RWPE2 (cell line): Measurements from ENCODE around the gene BORCS5.
"Not testable (repeated sequence)": the region's sequence is repeated elsewhere in the genome, so short reads cannot be mapped to it uniquely, and the experiment has no call there.

Experiments
- ATAC-seq: fragments of 200-7000 bp; cut with Tn5 transposase; 3 replicates; pipeline ENCODE4 v1.9.1; 2021; ENCODE audit warnings: low read depth
- DNase-seq: peaks from one replicate; pipeline ENCODE4 v3.0.0-alpha.2; 2020; ENCODE audit warnings: low spot score
- H3K27ac ChIP-seq: fragments of 450-650 bp; 2 replicates; pipeline ENCODE4 v1.5.1; 2017; ENCODE audit warnings: mild to moderate bottlenecking; ENCODE audit not compliant: poor library complexity, severe bottlenecking
- H3K27me3 ChIP-seq: fragments of 250-450 bp; sonication (Bioruptor Pico); 2 replicates; pipeline ENCODE4 v1.5.1; 2021; ENCODE audit warnings: mild to moderate bottlenecking, moderate library complexity; ENCODE audit not compliant: insufficient read depth, poor library complexity, severe bottlenecking
- H3K36me3 ChIP-seq: fragments of 250-450 bp; sonication (Bioruptor Pico); 2 replicates; pipeline ENCODE4 v1.5.1; 2020; ENCODE audit warnings: low read depth, mild to moderate bottlenecking, moderate library complexity
- H3K4me1 ChIP-seq: fragments of 250-450 bp; sonication (Bioruptor Pico); 2 replicates; pipeline ENCODE4 v1.5.1; 2021; ENCODE audit warnings: mild to moderate bottlenecking, moderate library complexity; ENCODE audit not compliant: insufficient read depth, poor library complexity, severe bottlenecking
- H3K4me3 ChIP-seq: fragments of 250-450 bp; sonication (Bioruptor Pico); 2 replicates; pipeline ENCODE4 v1.5.1; 2021; ENCODE audit warnings: mild to moderate bottlenecking, moderate library complexity; ENCODE audit not compliant: severe bottlenecking
- H3K9me3 ChIP-seq: fragments of 250-450 bp; sonication (Bioruptor Pico); 2 replicates; pipeline ENCODE4 v1.5.1; 2021; ENCODE audit warnings: mild to moderate bottlenecking, moderate library complexity; ENCODE audit not compliant: severe bottlenecking
- TF ChIP-seq, protein P1 (sequence below): fragments of 450-650 bp; IDR thresholded peaks from one replicate; pipeline ENCODE4 v1.5.1; 2017; ENCODE audit warnings: mild to moderate bottlenecking, moderate library complexity; ENCODE audit not compliant: poor library complexity, severe bottlenecking

BORCS5 gene

DNA sequence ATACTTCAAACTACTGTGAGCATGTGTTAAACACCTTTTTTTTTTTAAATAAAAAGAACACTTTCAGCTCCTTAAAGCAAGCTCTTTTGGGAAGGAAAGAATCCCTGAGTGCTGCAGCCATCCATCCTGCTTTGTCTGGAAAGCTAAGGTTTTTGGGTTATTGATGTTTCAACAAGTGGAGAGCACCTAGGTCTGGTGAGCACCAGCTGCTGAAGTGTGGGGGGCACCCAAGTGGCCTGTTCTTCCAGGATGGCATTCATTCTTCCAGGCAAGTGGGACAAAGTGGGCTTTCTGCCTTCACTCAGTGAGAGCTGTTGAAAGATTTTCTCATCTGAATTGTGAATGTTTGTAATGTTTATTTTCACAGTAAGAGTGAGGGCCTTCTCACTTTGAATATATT is 49.9 kb downstream of the BORCS5 start:
- Histone ChIP-seq H3K27me3 (no peaks in the 10 kb centered on the region), H3K9me3 (no peaks in the 10 kb centered on the region), H3K4me1 (no peaks in the 10 kb centered on the region), H3K27ac (no peak overlapping the region), H3K4me3 (no peak overlapping the region), H3K36me3 (no peaks in the 10 kb centered on the region)
- TF ChIP-seq, protein P1, sequence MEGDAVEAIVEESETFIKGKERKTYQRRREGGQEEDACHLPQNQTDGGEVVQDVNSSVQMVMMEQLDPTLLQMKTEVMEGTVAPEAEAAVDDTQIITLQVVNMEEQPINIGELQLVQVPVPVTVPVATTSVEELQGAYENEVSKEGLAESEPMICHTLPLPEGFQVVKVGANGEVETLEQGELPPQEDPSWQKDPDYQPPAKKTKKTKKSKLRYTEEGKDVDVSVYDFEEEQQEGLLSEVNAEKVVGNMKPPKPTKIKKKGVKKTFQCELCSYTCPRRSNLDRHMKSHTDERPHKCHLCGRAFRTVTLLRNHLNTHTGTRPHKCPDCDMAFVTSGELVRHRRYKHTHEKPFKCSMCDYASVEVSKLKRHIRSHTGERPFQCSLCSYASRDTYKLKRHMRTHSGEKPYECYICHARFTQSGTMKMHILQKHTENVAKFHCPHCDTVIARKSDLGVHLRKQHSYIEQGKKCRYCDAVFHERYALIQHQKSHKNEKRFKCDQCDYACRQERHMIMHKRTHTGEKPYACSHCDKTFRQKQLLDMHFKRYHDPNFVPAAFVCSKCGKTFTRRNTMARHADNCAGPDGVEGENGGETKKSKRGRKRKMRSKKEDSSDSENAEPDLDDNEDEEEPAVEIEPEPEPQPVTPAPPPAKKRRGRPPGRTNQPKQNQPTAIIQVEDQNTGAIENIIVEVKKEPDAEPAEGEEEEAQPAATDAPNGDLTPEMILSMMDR: no peak
- DNase-seq (no peak), ATAC-seq (no peak)

DNA sequence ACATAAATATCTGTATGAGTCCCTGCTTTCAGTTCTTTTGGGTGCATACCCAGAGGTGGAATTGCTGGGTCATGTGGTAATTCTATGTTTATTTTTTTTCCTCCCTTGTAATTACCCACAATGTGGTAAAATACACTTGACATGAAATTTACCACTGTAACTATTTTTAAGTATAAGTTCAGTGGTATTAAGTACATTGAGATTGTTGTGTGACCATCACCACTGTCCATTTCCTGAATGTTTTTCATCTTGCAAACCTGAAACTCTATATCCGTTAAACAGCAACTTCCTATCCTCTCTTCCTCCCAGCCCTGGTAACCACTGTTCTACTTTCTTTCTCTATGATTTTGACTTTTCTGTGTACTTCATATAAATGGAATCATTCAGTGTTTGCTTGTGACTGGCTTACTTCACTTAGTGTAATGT is 51.4 kb downstream of the BORCS5 start:
- no peaks in the 10 kb centered on the region for H3K36me3 ChIP-seq
- H3K27me3 ChIP-seq: no peaks in the 10 kb centered on the region
- H3K4me3 ChIP-seq: no peak overlapping the region
- H3K27ac ChIP-seq: no peak overlapping the region
- no peak for ATAC-seq
- H3K9me3 ChIP-seq: no peaks in the 10 kb centered on the region
- TF ChIP-seq, protein P1: no peak
- no peak for DNase-seq
- H3K4me1 ChIP-seq: no peaks in the 10 kb centered on the region

DNA sequence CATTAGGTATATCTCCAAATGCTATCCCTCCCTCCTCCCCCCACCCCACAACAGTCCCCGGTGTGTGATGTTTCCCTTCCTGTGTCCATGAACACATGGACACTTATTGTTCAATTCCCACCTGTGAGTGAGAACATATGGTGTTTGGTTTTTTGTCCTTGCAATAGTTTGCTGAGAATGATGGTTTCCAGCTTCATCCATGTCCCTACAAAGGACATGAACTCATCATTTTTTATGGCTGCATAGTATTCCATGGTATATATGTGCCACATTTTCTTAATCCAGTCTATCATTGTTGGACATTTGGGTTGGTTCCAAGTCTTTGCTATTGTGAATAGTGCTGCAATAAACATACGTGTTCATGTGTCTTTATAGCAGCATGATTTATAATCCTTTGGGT is 52.5 kb downstream of the BORCS5 start:
- not testable (repeated sequence) for H3K27ac ChIP-seq, H3K27me3 ChIP-seq, ATAC-seq, H3K36me3 ChIP-seq, H3K9me3 ChIP-seq, H3K4me1 ChIP-seq, H3K4me3 ChIP-seq, DNase-seq

DNA sequence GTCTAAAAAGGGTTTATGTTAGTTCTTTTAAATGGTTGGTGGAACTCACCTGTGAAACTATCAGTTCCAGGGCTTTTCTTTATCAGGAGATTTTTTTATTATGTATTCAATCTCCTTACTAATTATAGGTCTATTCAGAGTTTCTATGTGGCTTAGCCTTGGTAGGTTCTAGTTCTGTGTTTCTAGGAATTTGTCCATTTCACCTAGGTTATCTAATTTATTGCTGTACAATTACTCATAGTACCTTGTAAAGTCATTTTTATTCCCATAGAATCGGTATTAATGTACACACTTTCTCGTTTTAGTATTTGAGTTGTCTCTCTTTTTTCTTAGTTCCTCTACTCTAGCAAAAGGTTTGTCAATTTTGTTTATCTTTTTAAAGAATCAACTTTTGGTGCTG is 59.0 kb downstream of the BORCS5 start:
- ATAC-seq: no peak
- H3K4me3 ChIP-seq: no peak overlapping the region
- H3K9me3 ChIP-seq: no peaks in the 10 kb centered on the region
- no peak overlapping the region for H3K27ac ChIP-seq
- H3K27me3 ChIP-seq: no peaks in the 10 kb centered on the region
- TF ChIP-seq, protein P1: no peak
- no peak for DNase-seq
- H3K4me1 ChIP-seq: no peaks in the 10 kb centered on the region
- H3K36me3 ChIP-seq: no peaks in the 10 kb centered on the region

DNA sequence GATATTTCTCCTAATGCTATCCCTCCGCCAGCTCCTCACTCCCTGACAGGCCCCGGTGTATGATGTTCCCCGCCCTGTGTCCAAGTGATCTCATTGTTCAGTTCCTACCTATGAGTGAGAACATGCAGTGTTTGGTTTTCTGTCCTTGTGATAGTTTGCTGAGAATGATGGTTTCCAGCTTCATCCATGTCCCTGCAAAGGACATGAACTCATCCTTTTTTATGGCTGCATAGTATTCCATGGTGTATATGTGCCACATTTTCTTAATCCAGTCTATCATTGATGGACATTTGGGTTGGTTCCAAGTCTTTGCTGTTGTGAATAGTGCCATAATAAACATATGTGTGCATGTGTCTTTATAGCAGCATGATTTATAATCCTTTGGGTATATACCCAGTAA is 62.3 kb downstream of the BORCS5 start:
- H3K9me3 ChIP-seq, DNase-seq, H3K27ac ChIP-seq, H3K36me3 ChIP-seq, H3K27me3 ChIP-seq, H3K4me3 ChIP-seq, ATAC-seq, H3K4me1 ChIP-seq: not testable (repeated sequence)

DNA sequence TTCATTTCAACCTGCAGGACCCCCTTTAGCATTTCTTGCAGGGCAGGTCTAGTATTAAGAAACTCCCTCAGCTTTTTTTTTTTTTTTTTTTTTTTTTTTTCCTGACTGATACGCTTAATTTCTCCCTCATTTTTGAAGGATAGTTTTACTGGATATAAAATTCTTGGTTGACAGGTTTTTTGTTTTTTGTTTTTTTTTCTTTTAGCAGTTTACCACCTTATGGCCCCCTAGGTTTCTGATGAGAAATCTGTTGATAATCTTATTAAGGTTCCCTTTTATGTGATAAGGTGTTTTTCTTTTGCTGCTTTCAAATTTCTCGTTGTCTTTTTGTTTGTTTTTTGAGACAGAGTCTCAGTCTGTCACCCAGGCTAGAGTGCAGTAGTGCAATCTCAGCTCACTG is 66.5 kb downstream of the BORCS5 start:
- ATAC-seq (no peak), DNase-seq (no peak)
- H3K9me3 ChIP-seq: no peaks in the 10 kb centered on the region
- peaks cover 2% of the 10 kb centered on the region for H3K4me1 ChIP-seq
- no peaks in the 10 kb centered on the region for H3K27me3 ChIP-seq
- H3K4me3 ChIP-seq: no peak overlapping the region
- H3K36me3 ChIP-seq: no peaks in the 10 kb centered on the region
- no peak overlapping the region for H3K27ac ChIP-seq
- TF ChIP-seq, protein P1: no peak
